ENCODE measurements around the gene ANKRD28.
"Not testable (repeated sequence)": the region's sequence is repeated elsewhere in the genome, so short reads cannot be mapped to it uniquely, and the experiment has no call there.

Gene ANKRD28

GRCh38 chr3:15801298-15801697 is 3.5 kb upstream of the ANKRD28 start:
- DNase-seq (ENCODE audit: low spot score), result no peak

- DNase-seq (ENCODE audit: low spot score), result no peak
Measured at GRCh38 chr3:15800780-15801179, 3.0 kb upstream of the ANKRD28 start.

- no peak for DNase-seq (ENCODE audit: low spot score)
Measured at GRCh38 chr3:15800327-15800726, 2.5 kb upstream of the ANKRD28 start.

- no peak for DNase-seq (ENCODE audit: low spot score)
Measured at GRCh38 chr3:15798533-15799245, 910 bp upstream of the ANKRD28 start.

DNA sequence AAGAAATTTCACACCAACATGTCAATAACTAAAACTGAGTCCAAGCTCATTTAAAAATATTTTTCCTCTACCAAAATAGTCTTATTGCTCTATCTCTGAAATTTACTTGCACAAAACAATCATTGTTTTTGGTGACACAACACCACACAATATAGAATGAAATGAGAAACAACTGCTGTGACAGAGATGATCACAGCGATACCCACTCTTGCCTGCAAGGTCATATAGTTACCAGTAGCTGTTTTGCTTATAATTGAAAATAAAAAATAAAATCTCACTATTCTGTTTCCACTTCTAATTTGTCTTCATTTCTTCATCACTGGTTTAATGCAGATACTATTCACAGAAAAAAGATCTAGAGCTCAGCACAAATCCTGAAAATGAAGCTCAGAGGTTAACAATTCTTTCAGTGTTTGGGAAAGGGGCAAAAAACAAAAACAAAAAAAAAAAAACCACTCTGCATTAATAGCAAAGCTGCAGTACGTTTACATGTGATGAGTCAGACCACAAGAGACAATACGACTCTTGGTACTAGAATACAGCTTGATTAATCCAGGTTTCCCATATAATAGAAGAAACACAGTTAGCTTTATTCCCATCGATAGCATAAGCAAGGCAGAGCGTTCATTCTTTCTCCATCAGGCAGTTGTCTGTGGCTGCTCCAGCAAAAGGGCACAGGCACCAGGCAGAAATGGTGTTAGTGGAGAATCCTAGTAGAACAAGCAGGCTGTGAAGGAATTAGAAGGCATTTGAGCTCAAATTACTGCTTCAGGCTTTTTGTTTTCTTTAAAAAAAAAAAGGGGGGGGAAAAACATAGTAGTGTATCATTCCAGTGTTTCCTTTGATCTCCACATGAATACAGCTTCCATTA is 773 bp downstream of the ANKRD28 start:
- DNase-seq (ENCODE audit: low spot score), result peak; percentile 32

GRCh38 chr3:15796331-15796730 is 1.4 kb downstream of the ANKRD28 start:
- DNase-seq (ENCODE audit: low spot score), result no peak

DNA sequence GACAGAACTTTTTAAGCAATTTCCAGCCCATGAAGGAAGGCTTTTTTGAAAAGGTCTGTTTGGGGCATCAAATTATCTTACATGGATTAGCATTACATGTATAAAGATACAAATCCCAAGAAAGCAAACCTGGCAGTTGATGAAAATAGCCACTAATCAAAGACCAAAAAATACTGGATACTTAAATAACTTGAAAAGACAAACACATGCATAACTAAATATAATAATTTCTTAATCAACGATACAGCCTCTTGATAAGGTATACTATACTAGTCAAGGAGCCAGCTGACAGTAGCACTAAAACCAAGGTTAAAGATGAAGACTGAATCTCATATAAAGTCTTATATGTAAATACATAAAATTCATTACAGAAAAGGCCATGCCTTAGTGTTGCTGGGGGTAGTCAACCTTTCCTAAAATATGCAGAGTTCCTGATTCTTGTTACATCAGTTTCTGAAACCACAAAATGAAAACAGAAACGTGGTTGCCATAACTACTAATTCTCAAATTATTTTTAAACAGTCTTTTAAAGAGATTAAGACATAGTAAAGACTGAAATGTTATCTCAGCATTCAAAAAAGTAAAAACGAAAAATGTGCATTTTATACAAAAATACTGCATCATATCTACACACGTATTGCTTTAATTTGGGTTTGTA is 2.0 kb downstream of the ANKRD28 start:
- no peak for DNase-seq (ENCODE audit: low spot score)

DNA sequence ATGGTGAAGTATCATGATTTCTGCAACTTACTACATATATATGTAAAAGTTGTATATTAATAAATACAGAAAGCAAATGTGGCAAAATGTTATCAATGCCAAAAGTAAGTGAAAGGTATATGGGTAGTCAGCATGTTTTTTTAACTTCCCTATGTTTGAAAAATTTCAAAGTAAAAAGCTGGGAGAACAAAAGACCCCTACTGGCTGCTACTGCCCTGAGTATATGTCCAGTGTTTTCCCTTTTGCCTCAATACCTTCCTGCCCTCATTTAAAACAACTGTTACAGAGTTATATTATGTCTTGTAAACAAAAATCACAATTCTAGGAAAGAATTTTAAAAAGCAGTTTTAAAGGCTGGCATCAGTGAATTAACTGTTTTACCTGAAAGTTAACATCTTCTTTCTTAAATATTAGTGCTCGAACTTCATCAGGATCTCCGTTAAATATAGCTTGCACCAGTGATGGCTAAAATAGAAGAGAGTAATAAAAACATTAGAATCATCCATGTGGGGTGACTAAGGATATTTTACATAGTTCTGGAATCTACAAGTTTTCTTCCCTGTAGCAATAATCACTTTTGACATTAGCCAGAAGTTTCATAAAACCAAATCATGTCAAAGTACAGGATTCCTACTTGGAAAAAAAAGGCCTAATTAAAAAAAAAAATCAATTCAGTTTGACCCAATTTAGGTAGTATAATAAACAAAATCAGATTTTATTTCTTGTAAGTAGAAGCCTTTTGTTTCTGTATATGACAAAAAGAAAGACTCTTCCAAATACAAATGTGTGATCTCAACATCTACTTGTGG is 2.7 kb downstream of the ANKRD28 start:
- DNase-seq (ENCODE audit: low spot score), result no peak

GRCh38 chr3:15794303-15794771 is 3.4 kb downstream of the ANKRD28 start:
- DNase-seq (ENCODE audit: low spot score), result no peak

- DNase-seq (ENCODE audit: low spot score), result no peak
Measured at GRCh38 chr3:15791525-15791924, 6.3 kb downstream of the ANKRD28 start.

- DNase-seq (ENCODE audit: low spot score), result no peak
Measured at GRCh38 chr3:15787941-15788340, 9.8 kb downstream of the ANKRD28 start.

GRCh38 chr3:15787526-15787925 is 10.3 kb downstream of the ANKRD28 start:
- DNase-seq (ENCODE audit: low spot score), result no peak

- no peak for DNase-seq (ENCODE audit: low spot score)
Measured at GRCh38 chr3:15783361-15783969, 14.3 kb downstream of the ANKRD28 start.

DNA sequence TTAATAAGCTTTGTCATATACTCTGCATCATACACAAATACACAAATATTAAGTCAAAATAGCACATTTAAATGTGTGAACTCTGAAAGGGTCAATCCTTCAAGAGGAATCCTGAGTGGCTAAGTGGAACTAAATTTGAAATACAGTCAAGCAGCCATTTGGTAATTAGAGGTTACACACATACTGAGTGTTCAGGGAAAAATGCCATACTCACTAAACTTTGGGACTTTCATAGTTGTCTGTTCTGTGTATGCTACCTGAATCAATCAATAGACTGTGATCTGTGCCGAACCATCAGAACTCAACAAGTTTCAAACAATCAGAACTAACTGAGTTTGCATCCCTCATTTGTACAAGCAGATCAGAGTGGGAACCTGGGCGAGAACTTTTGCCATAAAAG is 15.3 kb downstream of the ANKRD28 start:
- DNase-seq (ENCODE audit: low spot score), result no peak

DNA sequence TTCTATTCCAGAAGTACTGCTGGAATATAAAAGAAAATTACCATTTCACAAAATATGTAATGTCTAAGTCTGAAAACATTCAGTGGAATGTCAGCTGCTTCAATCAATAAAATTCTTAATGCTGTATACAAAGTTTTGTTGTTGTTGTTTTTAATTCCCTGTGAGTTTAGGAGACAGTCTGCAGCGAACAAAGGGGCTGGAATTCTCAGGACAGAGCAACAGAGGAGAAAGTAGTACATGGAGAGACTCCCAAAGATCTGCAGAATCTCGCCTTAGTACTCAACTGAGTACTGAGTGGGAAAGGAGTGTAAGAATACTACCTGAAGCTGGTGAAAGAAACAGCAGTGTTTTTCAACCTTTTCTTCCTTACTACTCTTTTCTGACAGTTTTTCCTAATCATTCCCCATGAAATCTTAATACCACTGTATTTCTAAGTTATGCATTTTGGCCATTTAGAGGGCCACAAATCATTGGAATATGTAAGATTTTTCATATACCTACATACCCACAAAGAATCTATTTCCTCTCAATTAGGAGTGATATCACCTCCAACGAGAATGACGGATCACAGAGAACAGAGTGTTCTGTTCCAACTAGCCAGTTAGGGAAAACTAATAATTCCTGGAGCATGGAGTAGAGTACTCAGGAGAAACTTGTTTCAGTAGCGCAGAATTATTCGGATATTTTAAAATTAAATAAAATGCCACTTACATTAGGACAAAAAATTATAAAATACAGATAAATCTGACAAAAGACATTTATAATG is 16.0 kb downstream of the ANKRD28 start:
- DNase-seq (ENCODE audit: low spot score), result no peak

GRCh38 chr3:15781131-15781530 is 16.6 kb downstream of the ANKRD28 start:
- no peak for DNase-seq (ENCODE audit: low spot score)

DNA sequence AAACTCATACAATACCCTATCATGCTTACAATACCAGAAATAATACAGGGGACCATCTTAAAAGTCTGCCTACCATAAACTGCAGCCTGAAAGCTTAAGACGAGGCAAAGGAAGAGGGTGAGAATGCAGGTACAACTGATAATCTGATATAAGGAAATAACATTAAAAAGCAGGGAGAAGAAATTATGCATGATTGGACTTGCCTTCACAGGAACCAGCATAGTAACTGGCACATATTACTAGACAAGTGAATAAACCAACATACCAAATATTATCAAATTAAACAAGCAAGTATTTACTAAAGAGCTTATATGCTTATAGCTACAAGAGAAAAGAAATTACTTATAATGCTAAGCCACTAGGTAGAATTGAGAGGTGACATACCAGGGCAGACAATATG is 18.7 kb downstream of the ANKRD28 start:
- no peak for DNase-seq (ENCODE audit: low spot score)

GRCh38 chr3:15778332-15778858 is 19.4 kb downstream of the ANKRD28 start:
- DNase-seq (ENCODE audit: low spot score), result no peak

DNA sequence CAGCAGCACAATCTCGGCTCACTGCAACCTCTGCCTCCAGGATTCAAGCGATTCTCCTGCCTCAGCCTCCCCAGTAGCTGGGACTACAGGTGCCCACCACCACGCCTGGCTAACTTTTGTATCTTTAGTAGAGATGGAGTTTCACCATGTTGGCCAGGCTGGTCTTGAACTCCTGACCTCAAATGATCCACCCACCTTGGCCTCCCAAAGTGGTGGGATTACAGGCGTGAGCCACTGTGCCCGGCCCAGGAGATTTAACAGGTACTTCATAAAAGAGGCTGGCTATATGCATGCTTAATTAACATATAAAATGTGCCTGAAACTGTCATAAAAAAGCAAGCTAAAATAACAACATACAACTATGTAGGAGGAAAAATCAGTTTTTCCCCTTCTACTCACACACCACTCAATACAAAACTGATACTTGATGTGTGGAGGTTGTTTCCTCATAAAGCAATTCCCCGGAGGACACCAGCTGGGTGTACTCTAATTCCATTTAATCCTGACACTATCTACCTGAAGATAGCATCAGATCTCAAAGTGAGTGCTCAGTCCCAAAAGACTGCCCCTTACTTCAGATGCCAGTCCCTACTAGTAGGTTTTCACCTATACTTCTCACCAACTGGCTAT is 22.7 kb downstream of the ANKRD28 start:
- DNase-seq (ENCODE audit: low spot score), result not testable (repeated sequence)

- DNase-seq (ENCODE audit: low spot score), result no peak
Measured at GRCh38 chr3:15771444-15771843, 26.3 kb downstream of the ANKRD28 start.

Data from LoVo (cell line).